GM12878 (cell line): ENCODE results near the gene PLA2G15. TPM values are rescaled to one million over a fixed set of nuclear protein-coding genes. Genes with fewer than 3 reads are reported as not detected.

Experiments
- ATAC-seq: fragments of 200-7000 bp; cut with Tn5 transposase; 3 replicates; pipeline ENCODE4 v1.9.1; 2020; ENCODE audit warnings: mild to moderate bottlenecking, moderate library complexity
- BruUV-seq: library from RNA; stranded (reverse); fragments of 400-500 nt; replicated peaks from 2 replicates; lab custom pipeline; 2021; lab: Mats Ljungman, UMichigan
- CTCF ChIA-PET: fragments of 300-600 bp; sonication (Branson Sonifier 250); formaldehyde crosslinking; extraction: SDS; loops from one replicate; lab custom pipeline; 2021; ENCODE audit warnings: inconsistent platforms; lab: Yijun Ruan, JAX
- POLR2A ChIA-PET: fragments of 350-600 bp; formaldehyde crosslinking; extraction: SDS; loops from one replicate; lab custom pipeline; 2021; ENCODE audit warnings: inconsistent platforms; lab: Charles Lee
- RAD21 ChIA-PET: fragments of 300-600 bp; sonication (Branson Sonifier 250); formaldehyde crosslinking; loops from one replicate; lab custom pipeline; 2023; ENCODE audit warnings: antibody characterized with exemption; ENCODE audit not compliant: unreplicated experiment; lab: Charles Lee
- SMC1A ChIA-PET: fragments of 300-600 bp; sonication (Branson Sonifier 250); formaldehyde crosslinking; loops from one replicate; lab custom pipeline; 2023; ENCODE audit not compliant: unreplicated experiment, uncharacterized antibody; lab: Charles Lee
- DNase-seq: peaks from one replicate; pipeline ENCODE4 v3.0.0-alpha.2; 2011; ENCODE audit warnings: low read depth, low spot score
- FAIRE-seq: peaks from 3 replicates; lab custom pipeline; 2011; peaks lifted over from hg19 to GRCh38; lab: Jason Lieb, UNC
- H2AFZ ChIP-seq: 2 replicates; pipeline ENCODE4 v1.6.0; 2011; ENCODE audit warnings: low read depth, low read length, control low read depth; ENCODE audit not compliant: control insufficient read depth
- H3K27ac ChIP-seq: 2 replicates; pipeline ENCODE4 v1.5.1; 2011; ENCODE audit warnings: control low read depth; ENCODE audit not compliant: control insufficient read depth, insufficient read depth
- H3K27me3 ChIP-seq, 2 experiments: replicated peaks in 1 of 2; 2 replicates each; pipeline versions ENCODE4 v1.6.0 to v1.6.1; 2011; ENCODE audit warnings: low read length in 1 of 2; ENCODE audit not compliant: control insufficient read depth in 2 of 2, insufficient read depth in 2 of 2
- H3K36me3 ChIP-seq, 2 experiments: 2 replicates each; pipeline ENCODE4 v1.5.1; 2011; ENCODE audit warnings: low read length in 1 of 2; ENCODE audit not compliant: control insufficient read depth in 2 of 2, insufficient read depth in 2 of 2
- H3K4me1 ChIP-seq: 2 replicates; pipeline ENCODE4 v1.6.1; 2011; ENCODE audit warnings: mild to moderate bottlenecking, low read length, moderate library complexity, mixed read lengths; ENCODE audit not compliant: control insufficient read depth, insufficient read depth
- H3K4me2 ChIP-seq: 2 replicates; pipeline ENCODE4 v1.6.0; 2011; ENCODE audit warnings: control low read depth; ENCODE audit not compliant: control insufficient read depth, insufficient read depth
- H3K4me3 ChIP-seq: fragments of 200-600 bp; sonication (generic); 2 replicates; pipeline ENCODE4 v1.5.1; 2016
- H3K79me2 ChIP-seq: 2 replicates; pipeline ENCODE4 v1.6.0; 2011; ENCODE audit warnings: low read length; ENCODE audit not compliant: control insufficient read depth, insufficient read depth
- H3K9ac ChIP-seq: 2 replicates; pipeline ENCODE4 v1.8.0; 2011; ENCODE audit warnings: low read length, control low read depth, mixed read lengths; ENCODE audit not compliant: control insufficient read depth, insufficient read depth
- H3K9me3 ChIP-seq: replicated peaks from 3 replicates; pipeline ENCODE4 v1.5.1; 2011; ENCODE audit warnings: mild to moderate bottlenecking, low read length; ENCODE audit not compliant: control insufficient read depth, insufficient read depth
- H4K20me1 ChIP-seq: 2 replicates; pipeline ENCODE4 v1.6.0; 2011; ENCODE audit not compliant: control insufficient read depth, insufficient read depth
- ATF7 ChIP-seq: fragments of 450-650 bp; IDR thresholded peaks from 2 replicates; pipeline ENCODE4 v1.6.1; 2016; ENCODE audit warnings: low read depth, mild to moderate bottlenecking
- BCL11A ChIP-seq: IDR thresholded peaks from 2 replicates; pipeline ENCODE4 v1.6.1; 2011; ENCODE audit warnings: low read depth, low read length
- BCL3 ChIP-seq: IDR thresholded peaks from 2 replicates; pipeline ENCODE4 v1.6.1; 2011; ENCODE audit warnings: borderline replicate concordance, low read depth, mild to moderate bottlenecking, moderate library complexity, low read length; ENCODE audit not compliant: insufficient read depth, poor library complexity, severe bottlenecking
- CBFB ChIP-seq: IDR thresholded peaks from 2 replicates; pipeline ENCODE4 v1.6.1; 2016; ENCODE audit warnings: antibody characterized with exemption, low read depth
- CBX5 ChIP-seq: sonication (generic); IDR thresholded peaks from 2 replicates; pipeline ENCODE4 v1.6.1; 2016; ENCODE audit warnings: low read depth, moderate library complexity, mild to moderate bottlenecking, inconsistent platforms
- CEBPB ChIP-seq, 2 experiments: fragments of 150-350 bp in 1 of 2; IDR thresholded peaks; 2 replicates each; pipeline ENCODE4 v1.6.1; 2012 to 2014; ENCODE audit warnings: low read depth in 2 of 2, low read length in 2 of 2, borderline replicate concordance in 1 of 2, inconsistent platforms in 1 of 2
- CREM ChIP-seq: IDR thresholded peaks from 2 replicates; pipeline ENCODE4 v1.6.1; 2014; ENCODE audit warnings: antibody characterized with exemption, low read depth
- FOXK2 ChIP-seq: fragments of 450-650 bp; IDR thresholded peaks from 2 replicates; pipeline ENCODE4 v1.6.1; 2017; ENCODE audit warnings: mild to moderate bottlenecking, moderate library complexity
- MLLT1 ChIP-seq: fragments of 450-650 bp; IDR thresholded peaks from 2 replicates; pipeline ENCODE4 v1.6.1; 2016; ENCODE audit warnings: mild to moderate bottlenecking
- MTA2 ChIP-seq: fragments of 450-650 bp; IDR thresholded peaks from 2 replicates; pipeline ENCODE4 v1.6.1; 2016; ENCODE audit warnings: low read depth, mild to moderate bottlenecking, moderate library complexity
- NR2C2 ChIP-seq: IDR thresholded peaks from 2 replicates; pipeline ENCODE4 v1.6.1; 2011; ENCODE audit warnings: borderline replicate concordance, low read depth; ENCODE audit not compliant: control insufficient read depth, insufficient read length
- SUZ12 ChIP-seq: fragments of 200-600 bp; sonication (generic); IDR thresholded peaks from one replicate; pipeline ENCODE4 v1.6.1; 2018; ENCODE audit warnings: antibody characterized with exemption, mild to moderate bottlenecking; ENCODE audit not compliant: unreplicated experiment
- USF2 ChIP-seq: IDR thresholded peaks from 2 replicates; pipeline ENCODE4 v1.6.1; 2011; ENCODE audit warnings: low read depth, low read length, improper control_type of control experiment, borderline replicate concordance
- ZNF207 ChIP-seq: fragments of 450-650 bp; IDR thresholded peaks from 2 replicates; pipeline ENCODE4 v1.6.1; 2014; ENCODE audit warnings: antibody characterized with exemption, mild to moderate bottlenecking, borderline replicate concordance
- ZNF217 ChIP-seq: fragments of 450-650 bp; IDR thresholded peaks from 2 replicates; pipeline ENCODE4 v1.6.1; 2017; ENCODE audit warnings: antibody characterized with exemption, mild to moderate bottlenecking
- WGBS: methylation state at CpG from one replicate; pipeline ENCODE4 v1.1.6; 2016; ENCODE audit warnings: low lambda C conversion rate; ENCODE audit not compliant: insufficient replicate concordance, insufficient coverage; ENCODE audit errors: missing lambda C conversion rate; 5-methylcytosine and 5-hydroxymethylcytosine counted together
- in situ Hi-C: fragments of 300-500 bp; cut with MboI; formaldehyde crosslinking; loops from 9 replicates; pipeline ENCODE4 v1.14.3; 2018; ENCODE audit warnings: mixed read lengths
- intact Hi-C: fragments of 100-400 bp; cut with micrococcal nuclease; formaldehyde crosslinking; loops from one replicate; pipeline ENCODE4 v1.14.2; 2022; ENCODE audit not compliant: unreplicated experiment
- polyA plus RNA-seq, 11 experiments: library from polyadenylated mRNA; depleted of rRNA in 4 of 11; unstranded in 6 of 11; stranded (reverse) in 5 of 11; fragments of >200 nt; fragmentation: Nextera tagmentation in 4 of 11; fragmentation: Illumina TruSeq in 1 of 11; extraction: Ambion mirVana in 4 of 11; extraction: Trizol in 1 of 11; gene quantifications; 1 replicate in 1 of 11; 2 replicates in 10 of 11; pipeline versions ENCODE4 v1.2.1 to v1.2.3, GENCODE V29; 2011 to 2016; ENCODE audit warnings: inconsistent platforms in 2 of 11, missing spikeins in 2 of 11, low read depth in 1 of 11
- total RNA-seq, 4 experiments: library from RNA; depleted of rRNA in 3 of 4; stranded (reverse); fragments of >200 nt in 3 of 4; fragmentation: Illumina TruSeq in 1 of 4; extraction: Trizol in 1 of 4; gene quantifications; 2 replicates each; pipeline versions ENCODE4 v1.2.1 to v1.2.3, GENCODE V29; 2013 to 2021

Gene PLA2G15
- total and polyA plus RNA-seq, 10 of the 15 experiments (the other 5 are each of a cell fraction or from before 2014, with no cell fraction given), result 0.31 to 9.4 (median 6.8) TPM

- TF ChIP-seq MLLT1 (no peak), ZNF217 (no peak), ZNF207 (no peak), BCL3 (no peak), SUZ12 (no peak), FOXK2 (no peak), CBX5 (no peak), NR2C2 (no peak)
These were observed 47.9 kb upstream of the PLA2G15 start (continued) for GRCh38 chr16:68197250-68197649.

GRCh38 chr16:68200088-68200783, 44.9 kb upstream of the PLA2G15 start:
- Histone ChIP-seq H3K79me2 (no peaks in the 10 kb centered on the region), H3K27ac (peak overlapping the region; percentile 37; the same call in 1 of the 2 replicates), H4K20me1 (no peaks in the 10 kb centered on the region), H3K4me3 (no peak overlapping the region), H3K4me1 (0 out of 2 replicates have a peak, but pooled peaks cover 3% of the 10 kb centered on the region), H3K27me3 (no peaks in the 10 kb centered on the region), H3K36me3 (peaks cover 0 to 3% of the 10 kb centered on the region in 2 experiments; a peak in 2 of 4 replicates), H2AFZ (no peak overlapping the region), H3K4me2 (no peak overlapping the region), H3K9ac (no peak overlapping the region), H3K9me3 (no peaks in the 10 kb centered on the region)
- 9% methylated on average over 3 of the region's 3 CpGs for WGBS
- ChIA-PET CTCF (interaction anchor here (0.7 to 1.8 kb wide), 7 partner anchors 9 to 159 kb away, joined by 3 to 6 read pairs (median 3); no protein-coding TSS in a partner anchor), POLR2A (interaction anchor here (0.9 to 1.1 kb wide), 3 partner anchors 22 to 81 kb away, joined by 3 to 4 read pairs (median 3); no protein-coding TSS in a partner anchor), SMC1A (interaction anchor here (0.5 to 1.7 kb wide), 8 partner anchors 11 to 115 kb away, joined by 3 to 8 read pairs (median 3); partner anchors contain the start of gene NFATC3), RAD21 (interaction anchor here (1.4 kb wide), 1 partner anchor 28 kb away, joined by 6 read pairs; no protein-coding TSS in a partner anchor)
- FAIRE-seq, result peak; percentile 61
- no TSS peak for BruUV-seq
- no peak for DNase-seq
- ATAC-seq, result peak; percentile 85
- in situ Hi-C loops (no loop called here), intact Hi-C loops (no loop called here)
- peak; percentile 23; the same call in 1 of the 2 replicates for TF ChIP-seq CREM
- TF ChIP-seq CEBPB (IDR thresholded peaks at IDR 0.05; ENCODE audit: borderline replicate concordance in 1 of 2, low read depth in 2 of 2, low read length in 2 of 2), result no peak
- no peak for TF ChIP-seq USF2
- 0 out of 2 replicates have a peak, but pooled peaks have one; percentile 20 for TF ChIP-seq MTA2
- no peak for TF ChIP-seq NR2C2
- TF ChIP-seq CBFB, result no peak
- TF ChIP-seq BCL11A, result no peak
- peak; percentile 46; the same call in 1 of the 2 replicates for TF ChIP-seq ATF7
